ENCODE results near the gene FOXB2.
"Not testable (repeated sequence)": the region's sequence is repeated elsewhere in the genome, so short reads cannot be mapped to it uniquely, and the experiment has no call there.

FOXB2 gene

DNA sequence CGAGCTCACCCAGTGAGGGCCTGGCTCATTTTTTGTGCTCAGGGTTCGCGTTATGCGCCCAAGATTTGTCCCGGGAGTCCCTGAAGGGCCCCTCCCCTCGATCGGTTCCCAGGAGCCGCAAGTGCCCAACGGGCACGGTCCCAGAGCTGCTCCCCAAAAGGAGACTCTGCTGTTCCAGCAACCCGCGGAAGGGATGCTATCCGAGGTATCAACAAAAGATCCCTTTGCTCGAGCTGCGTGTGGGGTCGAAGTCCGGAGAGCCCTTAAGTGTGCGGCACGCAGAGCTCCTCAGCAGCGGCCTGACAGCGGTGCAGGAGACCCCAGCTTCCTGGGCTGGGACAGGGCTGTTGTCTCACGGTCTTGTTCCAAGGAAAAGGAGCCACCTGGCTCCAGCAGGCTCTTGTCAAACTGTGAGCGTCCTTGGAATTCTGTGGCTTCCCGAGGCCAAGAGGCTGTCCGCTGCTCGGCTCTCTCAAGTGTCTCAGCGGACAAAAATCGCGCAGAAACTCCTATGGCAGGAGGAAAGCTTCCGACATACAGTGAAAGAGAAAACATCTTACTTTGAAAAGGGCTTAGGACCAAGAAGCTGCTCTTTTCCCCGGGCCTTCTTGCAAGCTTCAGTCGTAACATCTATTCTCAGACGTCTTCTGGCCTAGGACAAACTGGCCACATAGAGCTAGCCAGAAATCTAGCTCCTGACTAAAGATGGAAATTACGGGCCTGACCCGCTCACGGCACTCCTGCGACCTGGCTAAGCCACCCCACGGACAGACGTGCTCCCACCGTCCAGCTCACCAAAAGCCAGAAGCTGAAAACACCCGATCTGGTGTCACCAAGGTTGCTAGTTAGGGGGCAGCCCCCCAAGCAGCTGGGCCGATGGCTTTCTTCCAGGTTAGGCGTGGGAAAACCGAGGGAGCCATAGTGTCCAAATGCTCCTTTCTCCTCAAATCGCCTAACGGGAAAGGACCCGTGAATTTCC, 2.6 kb upstream of the FOXB2 start:
- DNase-seq: no peak

DNA sequence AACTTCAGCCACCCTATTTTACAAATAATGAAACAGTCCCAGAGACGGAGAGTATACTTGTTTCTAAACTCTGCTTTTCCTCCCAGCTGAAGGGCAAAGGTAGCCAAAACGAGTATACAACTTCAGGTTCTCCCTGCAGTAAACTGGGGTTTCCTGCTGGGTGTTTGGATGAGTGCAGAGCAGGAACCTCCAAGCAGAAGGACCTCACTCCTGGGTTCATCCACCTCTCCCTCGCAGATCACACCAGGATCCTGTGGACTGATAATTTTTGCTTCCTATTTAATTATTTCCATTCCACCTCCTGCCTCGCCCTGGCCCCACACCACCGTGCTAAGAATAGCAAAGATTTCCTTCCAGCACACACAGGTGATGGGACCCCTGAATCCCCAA, 2.0 kb upstream of the FOXB2 start:
- no peak for DNase-seq

DNA sequence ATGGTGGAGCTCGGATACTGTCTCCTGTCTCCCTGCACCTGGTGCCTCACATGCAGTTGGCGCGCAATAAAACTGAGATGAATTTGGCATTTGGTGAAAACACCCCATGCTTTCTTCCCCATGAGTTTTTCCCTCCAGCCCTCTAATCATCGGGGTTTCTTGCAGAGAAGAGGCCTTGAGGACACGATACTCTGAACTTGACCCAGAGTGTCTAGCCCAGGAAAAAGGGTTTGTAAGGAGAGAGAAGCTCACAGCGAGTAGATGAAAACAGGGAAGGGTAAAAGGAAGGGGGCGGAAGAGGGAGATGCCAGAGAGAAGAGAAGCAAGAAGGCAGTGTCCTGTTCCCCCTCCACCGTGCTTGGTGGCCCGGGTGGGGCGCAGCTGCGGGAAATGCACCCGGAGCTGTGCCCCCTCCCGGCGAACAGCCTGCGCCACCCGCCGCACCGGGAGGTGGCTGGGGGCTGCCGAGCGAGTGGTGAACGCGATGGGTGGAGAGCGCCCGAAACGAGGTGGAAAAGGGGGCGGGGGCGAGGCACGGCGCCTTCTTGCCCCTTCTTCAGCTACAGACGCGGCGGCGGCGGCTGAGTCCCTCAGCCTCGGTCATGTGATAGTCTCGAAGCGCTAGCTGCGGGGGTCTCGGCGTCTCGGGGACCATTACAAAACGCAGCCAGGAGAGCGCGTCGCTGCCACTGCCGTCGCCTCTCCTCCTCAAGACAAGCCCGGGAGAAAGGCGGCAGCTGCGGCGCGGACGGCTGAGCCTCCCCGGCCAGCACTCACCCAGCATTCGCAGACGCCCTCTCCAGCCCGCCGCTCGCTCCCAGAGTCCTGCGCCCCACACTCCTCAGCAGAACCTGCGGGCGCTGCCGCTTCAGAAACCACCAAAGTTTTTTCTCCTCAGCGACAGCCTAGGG, 1.1 kb upstream of the FOXB2 start:
- DNase-seq: no peak

DNA sequence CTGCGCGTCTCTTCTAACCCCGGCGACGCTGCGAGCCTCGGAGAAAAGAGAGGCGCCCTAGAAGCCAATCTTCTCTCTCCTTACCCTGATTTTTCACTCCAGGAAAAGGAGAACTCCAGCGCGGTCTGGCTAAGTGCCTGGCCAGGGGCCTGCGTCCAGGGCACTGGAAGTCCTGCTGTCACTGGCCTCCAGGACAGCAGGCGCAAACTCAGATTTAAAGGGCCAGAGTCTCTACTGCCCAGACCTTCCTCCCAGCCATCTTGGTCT, 553 bp upstream of the FOXB2 start:
- DNase-seq: no peak

DNA sequence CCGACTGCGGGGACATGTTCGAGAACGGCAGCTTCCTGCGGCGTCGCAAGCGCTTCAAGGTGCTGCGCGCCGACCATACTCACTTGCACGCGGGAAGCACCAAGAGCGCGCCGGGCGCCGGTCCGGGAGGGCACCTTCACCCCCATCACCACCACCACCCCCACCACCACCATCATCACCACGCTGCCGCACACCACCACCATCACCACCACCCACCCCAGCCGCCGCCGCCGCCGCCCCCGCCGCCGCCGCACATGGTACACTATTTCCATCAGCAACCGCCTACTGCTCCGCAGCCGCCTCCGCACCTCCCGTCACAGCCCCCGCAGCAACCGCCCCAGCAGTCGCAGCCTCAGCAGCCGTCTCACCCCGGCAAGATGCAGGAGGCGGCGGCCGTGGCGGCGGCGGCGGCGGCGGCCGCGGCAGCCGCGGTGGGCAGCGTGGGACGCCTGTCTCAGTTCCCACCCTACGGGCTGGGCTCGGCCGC, 514 bp downstream of the FOXB2 start:
- no peak for DNase-seq

DNA sequence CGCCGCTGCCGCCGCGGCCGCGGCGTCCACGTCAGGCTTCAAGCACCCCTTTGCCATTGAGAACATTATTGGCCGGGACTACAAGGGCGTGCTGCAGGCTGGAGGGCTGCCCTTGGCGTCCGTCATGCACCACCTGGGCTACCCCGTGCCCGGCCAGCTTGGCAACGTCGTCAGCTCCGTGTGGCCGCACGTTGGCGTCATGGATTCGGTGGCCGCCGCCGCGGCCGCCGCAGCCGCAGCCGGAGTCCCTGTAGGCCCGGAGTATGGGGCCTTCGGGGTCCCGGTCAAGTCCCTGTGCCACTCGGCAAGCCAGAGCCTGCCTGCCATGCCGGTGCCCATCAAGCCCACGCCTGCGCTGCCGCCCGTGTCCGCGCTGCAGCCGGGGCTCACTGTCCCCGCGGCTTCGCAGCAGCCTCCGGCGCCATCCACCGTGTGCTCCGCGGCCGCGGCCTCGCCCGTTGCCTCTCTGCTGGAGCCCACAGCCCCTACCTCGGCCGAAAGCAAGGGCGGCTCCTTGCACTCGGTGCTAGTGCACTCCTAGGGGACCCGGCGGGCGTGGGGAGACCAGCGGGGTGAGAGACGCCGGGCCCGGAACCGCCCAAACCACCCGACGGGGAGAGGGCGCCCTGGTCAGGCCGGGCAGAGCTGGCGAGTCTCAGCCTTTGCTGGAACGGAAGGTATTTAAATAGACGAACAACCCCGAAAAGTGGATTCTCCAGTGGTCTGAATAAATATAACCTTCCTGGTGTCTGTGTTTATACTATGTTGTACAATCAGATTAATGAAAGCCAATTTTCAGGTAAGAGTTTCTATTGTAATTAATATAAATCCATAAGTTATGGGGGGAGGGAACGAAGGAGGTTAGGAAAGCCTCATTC, 1.2 kb downstream of the FOXB2 start:
- DNase-seq: no peak

DNA sequence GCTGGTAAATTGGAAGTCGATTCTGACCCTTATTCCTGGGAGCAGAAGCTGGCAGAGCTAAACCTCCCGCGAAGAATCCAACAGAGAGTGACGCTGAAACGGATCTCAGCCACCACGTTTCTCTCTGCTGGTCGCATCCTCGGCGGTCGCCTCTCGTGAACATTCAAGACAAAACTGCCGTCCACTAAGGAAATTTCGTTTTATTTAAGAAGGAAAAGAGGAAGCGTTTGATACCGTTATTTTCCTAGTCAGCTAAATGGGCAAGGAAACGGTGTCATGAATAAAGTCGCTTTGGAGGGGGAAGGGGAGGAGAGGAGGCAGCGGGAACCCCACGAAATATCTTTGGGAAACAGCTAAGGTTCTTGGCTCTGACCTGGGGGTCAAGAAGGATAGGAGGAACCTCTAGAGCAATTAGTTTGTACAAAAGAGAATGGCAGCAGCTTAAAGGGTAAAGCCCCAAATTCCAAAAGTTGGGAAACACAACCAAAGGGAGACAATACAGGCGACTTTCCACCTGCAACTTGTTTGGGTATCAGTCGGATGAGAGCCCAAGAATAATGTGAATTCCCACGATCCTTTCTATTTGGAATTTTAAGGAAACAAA, 1.9 kb downstream of the FOXB2 start:
- DNase-seq: no peak

DNA sequence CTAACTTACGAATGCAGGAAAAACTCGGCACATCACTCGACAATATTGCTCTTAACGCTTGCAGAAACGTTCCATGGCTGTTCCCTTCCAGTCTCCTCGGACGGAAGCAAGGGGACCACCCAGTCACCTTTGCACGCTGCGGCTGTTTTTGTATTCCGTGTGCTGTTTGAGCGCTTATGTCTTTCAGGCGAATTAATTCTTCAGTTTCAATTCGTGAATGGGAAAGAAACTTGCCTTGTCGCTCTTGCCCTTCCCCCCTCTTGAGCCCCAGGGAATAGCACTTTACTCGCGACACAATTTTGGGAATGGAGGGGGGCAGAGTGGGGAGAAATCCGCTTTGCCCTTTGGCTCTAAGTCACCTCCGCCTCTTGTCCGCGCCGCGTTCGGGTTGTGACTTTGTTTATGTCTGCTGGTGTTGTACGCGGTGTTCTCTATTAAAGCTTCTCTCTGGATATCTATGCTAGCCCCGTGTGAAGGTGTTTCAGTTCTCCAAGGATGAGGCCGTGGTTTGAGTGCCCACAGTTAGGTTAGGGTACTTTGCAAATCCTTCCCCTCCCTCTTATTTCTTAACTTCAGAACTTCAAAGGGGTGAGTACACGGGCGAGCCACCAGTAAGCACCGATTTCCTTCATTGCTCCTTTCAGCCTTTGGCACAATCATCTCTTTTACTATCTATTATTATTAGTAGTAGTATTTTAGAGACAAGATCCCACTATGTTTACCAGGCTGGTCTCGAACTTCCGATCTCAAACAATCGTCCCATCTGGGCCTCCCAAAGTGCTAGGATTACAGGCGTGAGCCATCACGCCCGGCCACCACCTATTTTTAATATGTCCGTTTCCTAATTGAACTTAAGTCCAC, 2.7 kb downstream of the FOXB2 start:
- no peak for DNase-seq

DNA sequence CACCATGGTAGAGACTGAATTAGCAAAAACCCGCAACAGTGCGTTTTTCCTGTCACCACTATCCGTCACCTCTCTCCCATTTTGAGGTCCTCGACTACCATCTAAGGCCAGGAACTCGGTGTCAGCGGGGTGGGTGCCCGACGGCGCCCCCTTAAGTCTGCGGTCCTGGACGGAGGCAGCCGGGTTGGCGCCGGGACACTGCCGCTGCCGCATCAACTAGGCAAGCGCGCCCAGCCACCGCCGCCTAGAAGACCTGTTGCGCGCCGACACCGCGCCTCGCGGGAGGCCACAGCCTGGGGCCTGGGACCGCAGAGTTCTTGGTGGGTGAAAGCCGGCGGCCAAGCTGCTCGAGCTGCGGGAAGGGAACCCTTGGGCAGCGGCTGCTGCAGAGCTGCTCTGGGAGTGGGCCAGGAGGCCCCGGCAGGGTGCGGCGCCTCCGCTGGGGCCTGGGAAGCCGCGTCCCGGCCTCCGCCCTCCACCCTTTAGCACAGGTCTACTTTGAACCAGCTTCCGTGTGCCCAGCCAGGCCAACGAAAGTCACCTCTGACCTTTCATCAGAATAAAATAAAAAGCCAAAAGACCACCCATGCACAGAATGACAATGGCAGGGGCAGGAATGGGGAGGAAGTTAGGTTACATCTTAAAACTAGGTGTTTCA, 3.5 kb downstream of the FOXB2 start:
- DNase-seq: no peak

DNA sequence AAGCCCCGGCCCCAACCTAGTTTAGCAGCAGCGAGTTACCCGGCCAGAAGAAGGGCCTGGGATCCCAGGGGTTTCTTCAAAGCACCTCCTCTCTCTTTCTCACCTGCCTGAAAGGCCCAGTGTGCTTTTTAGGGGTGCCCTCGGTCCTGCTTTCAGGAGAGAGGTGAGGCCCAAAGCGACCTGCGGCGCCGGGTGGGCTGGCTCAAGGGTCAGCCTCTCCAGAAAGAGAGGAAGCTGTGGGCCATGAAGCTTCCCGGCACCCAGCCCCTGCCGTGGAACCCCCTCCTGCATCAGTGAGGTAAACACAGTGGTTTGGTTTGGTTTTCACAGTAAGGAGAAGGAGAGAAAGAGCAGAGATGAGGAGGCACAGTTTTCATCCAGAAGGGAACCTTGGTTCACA, 4.3 kb downstream of the FOXB2 start:
- DNase-seq: no peak

DNA sequence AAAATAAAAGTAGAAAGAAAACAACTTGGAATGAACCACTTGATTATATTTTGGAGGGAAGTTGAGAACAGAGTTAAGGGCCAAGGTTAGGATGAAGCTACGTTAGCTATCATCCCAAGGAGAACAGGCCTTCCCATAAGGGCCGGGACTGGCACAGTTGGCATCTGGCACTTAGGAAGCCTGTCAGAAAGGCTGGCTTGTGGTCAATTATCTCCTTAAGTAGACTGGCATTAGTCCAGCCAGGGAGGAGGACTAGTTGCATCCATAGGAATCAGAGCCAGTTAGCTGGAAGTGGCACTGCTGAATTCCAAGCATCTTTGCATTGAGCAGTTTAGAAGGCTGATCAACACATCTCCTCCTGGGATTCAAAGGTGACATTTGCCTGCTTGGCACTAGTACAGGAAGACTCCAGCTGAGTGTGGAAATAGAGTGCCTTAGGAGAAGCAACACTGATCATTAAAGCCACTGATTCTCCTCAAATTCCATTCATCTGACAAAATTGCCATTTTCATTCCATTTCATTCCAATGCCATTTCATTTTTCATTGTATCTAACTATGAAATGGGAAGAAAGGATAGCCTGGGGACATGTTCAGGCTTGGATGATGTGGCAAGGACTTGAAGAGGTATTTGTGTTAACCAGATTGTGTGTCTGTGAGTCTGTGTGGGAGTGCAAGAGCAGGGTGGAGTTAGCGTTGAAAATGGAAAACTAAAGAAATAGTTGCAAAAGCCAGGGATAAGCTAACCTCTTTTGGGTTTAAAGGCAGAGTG, 5.5 kb downstream of the FOXB2 start:
- DNase-seq: no peak

DNA sequence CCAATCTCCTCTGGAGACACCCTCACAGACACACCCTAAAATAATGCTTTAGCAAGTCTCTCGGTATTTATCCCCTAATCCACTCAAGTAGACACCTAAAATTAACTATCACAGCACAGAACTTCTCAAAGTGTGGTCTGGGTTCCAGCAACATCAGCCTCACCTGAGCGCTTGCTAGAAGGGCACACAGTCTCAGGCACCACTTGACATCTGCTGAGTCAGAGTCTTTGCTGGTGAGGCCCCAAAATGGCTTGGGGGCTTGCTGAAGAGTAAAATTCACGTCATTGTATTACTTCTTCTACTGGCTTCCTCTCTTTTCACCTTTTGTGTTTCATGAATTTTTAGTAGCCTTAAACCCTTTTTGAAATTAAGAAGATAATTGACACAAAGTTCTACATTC, 9.0 kb downstream of the FOXB2 start:
- DNase-seq: no peak

DNA sequence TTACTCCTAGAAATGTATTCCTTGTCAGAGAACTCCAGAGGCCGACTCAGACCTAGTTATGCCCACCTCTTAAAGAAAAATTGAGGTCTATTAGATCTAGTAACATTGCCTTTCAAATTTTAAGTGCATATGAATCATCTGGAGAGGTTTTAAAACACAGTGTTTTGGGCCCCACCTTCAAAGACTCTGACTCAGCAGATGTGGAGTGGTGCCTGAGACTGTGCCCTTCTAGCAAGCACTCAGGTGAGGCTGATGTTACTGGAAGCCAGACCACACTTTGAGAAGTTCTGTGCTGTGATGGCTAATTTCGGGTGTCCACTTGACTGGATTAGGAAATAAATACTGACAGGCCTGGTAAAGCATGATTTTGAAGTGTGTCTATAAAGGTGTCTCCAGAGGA, 10.6 kb downstream of the FOXB2 start:
- no peak for DNase-seq

DNA sequence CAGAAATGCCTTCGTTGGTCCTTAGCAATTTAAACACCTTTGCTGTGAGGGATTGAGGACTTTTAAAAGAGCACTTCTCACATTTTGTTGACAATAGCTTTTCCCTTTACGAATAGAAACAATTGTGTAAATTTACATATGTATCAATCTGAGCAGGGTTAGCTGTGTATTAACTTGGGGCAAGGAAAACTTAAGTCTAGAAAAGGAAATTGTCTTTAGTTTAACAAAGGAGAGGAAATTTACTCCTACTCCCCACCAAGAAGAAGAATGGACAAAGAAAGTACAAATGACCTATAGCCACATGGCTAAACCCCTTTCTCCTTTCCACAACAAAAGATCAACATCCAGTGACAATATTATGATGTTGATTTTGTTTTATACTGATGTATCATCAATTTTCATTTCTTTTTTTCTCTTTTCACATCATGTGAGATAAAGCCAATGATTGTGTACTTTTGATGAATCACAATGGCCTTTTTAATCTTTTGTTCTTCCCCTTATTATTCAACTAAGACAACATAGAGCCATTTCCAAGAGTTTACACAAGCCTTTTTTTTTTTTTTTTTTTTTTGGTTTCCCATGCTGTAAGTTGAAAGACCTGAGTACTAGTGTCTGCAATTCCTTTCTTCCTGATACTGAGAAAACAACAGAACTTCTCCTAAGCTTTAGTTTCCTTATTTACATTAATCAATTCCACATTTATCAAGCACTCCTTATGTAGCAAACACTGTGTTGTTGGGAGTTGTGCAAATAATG, 19.0 kb downstream of the FOXB2 start:
- DNase-seq: no peak

DNA sequence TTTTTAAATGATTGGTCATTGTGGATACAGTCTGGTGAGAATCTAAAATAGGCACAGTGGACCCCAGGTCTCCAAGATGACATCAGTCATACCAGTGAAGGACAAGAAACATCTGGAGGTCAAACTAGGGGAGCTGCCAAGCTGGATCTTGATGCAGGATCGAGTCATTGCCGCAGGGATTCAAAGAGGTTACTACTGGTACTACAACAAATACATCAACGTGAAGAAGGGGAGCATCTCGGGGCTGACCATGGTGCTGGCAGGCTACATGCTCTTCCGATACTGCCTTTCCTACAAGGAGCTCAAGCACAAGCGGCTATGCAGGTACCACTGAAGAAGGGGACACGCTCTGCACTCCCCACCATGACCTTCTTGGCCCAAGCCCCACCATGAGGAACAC, 20.9 kb downstream of the FOXB2 start:
- DNase-seq: no peak

DNA sequence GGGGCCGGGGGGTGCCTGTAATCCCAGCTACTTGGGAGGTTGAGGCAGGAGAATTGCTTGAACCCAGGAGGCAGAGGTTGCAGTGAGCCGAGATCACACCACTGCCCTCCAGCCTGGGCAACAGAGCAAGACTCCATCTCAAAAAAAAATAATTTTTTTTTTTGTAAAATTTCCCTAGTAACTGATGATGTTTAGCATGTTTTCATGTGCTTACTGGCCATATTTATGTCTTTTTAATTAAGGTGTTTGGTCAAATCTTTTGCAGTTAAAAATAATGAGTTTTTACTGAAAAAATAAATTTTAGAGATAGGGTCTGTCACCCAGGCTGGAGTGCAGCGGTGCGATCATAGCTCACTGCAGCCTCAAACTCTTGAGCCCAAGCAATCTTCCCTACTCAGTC, 24.3 kb downstream of the FOXB2 start:
- DNase-seq: not testable (repeated sequence)

DNA sequence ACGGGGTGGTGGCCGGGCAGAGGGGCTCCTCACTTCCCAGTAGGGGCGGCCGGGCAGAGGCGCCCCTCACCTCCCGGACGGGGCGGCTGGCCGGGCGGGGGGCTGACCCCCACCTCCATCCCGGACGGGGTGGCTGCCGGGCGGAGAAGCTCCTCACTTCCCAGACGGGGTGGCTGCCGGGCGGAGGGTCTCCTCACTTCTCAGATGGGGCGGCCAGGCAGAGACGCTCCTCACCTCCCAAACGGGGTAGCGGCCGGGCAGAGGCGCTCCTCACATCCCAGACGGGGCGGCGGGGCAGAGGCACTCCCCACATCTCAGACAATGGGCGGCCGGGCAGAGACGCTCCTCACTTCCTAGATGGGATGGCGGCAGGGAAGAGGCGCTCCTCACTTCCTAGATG, 41.2 kb downstream of the FOXB2 start:
- DNase-seq: not testable (repeated sequence)

DNA sequence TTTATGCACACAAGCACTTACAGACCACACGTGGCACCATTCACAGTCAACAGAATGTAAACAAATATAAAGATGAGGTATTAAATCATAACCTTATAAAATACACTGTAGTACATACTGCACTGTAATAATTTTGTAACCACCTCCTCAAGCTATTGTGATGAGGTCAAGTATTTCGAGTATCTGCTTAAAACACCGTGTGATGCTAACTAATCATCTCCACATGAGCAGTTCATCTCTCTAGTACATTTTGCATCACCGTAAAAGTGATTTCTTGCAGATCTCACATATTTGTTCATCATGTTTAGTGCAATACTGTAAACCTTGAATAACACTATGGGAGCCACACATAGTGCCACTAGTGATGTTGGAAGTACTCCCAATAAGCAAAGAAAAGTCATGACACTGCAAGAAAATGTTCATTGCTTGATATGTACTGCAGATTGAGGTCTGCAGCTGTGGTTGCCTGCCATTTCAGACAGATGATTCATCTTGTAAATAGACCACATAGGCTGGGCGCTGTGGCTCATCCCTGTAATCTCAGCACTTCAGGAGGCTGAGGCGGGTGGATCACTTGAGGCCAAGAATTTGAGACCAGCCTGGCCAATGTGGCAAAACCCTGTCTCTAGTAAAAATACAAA, 44.3 kb downstream of the FOXB2 start:
- no peak for DNase-seq

DNA sequence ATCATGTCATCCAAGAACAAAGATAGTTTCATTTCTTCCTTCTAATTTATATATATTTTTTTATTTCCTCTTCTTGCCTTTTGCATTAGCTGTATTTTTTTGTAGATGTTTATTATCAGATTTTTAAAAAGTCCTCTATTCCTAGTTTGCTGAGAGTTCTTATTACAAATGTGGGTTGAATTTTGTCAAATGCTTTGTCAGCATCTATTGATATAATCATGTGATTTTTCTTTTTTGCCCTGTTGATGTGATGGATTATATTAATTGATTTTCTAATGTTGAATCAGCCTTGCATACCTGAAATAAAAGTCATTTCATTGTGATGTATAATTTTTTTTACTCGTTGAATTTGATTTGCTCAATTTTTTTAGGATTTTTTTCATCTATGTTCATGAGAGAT, 46.9 kb downstream of the FOXB2 start:
- no peak for DNase-seq

All from activated CD4-positive, CD25-positive, alpha-beta regulatory T cell treated with anti-CD3 and anti-CD28 coated beads, Interleukin-2, amount 50 U/mL, for 72 hours (primary cell).